ENCODE measurements around the gene TAS2R41.

- TF ChIP-seq CTCF (conservative IDR thresholded peaks at IDR 0.05; ENCODE audit: low read depth, low read length), result no peak
- TF ChIP-seq EZH2 (IDR thresholded peaks at IDR 0.05; ENCODE audit: low read length, unreplicated experiment), result no peak
- no peak for TF ChIP-seq EZH2phosphoT487 (IDR thresholded peaks at IDR 0.05; ENCODE audit: borderline replicate concordance, low read length)
These were observed 40.1 kb upstream of the TAS2R41 start for GRCh38 chr7:143437578-143437977.
